Gastroesophageal sphincter (tissue), 3 donors: ENCODE data around the gene ST7.

Experiments used
- EP300 ChIP-seq: sonication (generic); formaldehyde crosslinking; IDR thresholded peaks from one replicate; pipeline ENCODE4 v1.6.1; 2017; ENCODE audit warnings: antibody characterized with exemption, mild to moderate bottlenecking
- POLR2A ChIP-seq, 2 donors: fragments of 450-650 bp; IDR thresholded peaks; one replicate each; pipeline ENCODE4 v1.6.1; 2017; ENCODE audit warnings: antibody characterized with exemption in 2 of 2, mild to moderate bottlenecking in 2 of 2, moderate library complexity in 1 of 2
- POLR2AphosphoS5 ChIP-seq: sonication (generic); formaldehyde crosslinking; IDR thresholded peaks from one replicate; pipeline ENCODE4 v1.6.1; 2017; ENCODE audit warnings: antibody characterized with exemption
- TF ChIP-seq, protein P1 (sequence below), 4 experiments: fragments of 200-600 bp in 2 of 4; fragments of 450-650 bp in 2 of 4; sonication (generic) in 1 of 4; IDR thresholded peaks; one replicate each; pipeline ENCODE4 v1.5.1; 2017 to 2019; ENCODE audit warnings: antibody characterized with exemption in 4 of 4, mild to moderate bottlenecking in 2 of 4, moderate library complexity in 2 of 4

GRCh38 chr7:116922545-116922944, 30.8 kb upstream of the ST7 start:
- TF ChIP-seq POLR2A (IDR thresholded peaks at IDR 0.05) (no peak), POLR2AphosphoS5 (no peak), EP300 (no peak)
- TF ChIP-seq, protein P1, sequence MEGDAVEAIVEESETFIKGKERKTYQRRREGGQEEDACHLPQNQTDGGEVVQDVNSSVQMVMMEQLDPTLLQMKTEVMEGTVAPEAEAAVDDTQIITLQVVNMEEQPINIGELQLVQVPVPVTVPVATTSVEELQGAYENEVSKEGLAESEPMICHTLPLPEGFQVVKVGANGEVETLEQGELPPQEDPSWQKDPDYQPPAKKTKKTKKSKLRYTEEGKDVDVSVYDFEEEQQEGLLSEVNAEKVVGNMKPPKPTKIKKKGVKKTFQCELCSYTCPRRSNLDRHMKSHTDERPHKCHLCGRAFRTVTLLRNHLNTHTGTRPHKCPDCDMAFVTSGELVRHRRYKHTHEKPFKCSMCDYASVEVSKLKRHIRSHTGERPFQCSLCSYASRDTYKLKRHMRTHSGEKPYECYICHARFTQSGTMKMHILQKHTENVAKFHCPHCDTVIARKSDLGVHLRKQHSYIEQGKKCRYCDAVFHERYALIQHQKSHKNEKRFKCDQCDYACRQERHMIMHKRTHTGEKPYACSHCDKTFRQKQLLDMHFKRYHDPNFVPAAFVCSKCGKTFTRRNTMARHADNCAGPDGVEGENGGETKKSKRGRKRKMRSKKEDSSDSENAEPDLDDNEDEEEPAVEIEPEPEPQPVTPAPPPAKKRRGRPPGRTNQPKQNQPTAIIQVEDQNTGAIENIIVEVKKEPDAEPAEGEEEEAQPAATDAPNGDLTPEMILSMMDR (IDR thresholded peaks at IDR 0.05) = no peak
